PC-3 (cell line): ENCODE results near the gene TMEM107. TPM values are rescaled to one million over a fixed set of nuclear protein-coding genes. Genes with fewer than 3 reads are reported as not detected.

Experiments
- ATAC-seq: fragments of 200-7000 bp; cut with Tn5 transposase; 2 replicates; pipeline ENCODE4 v1.9.1; 2020; ENCODE audit warnings: mild to moderate bottlenecking, moderate library complexity
- BruUV-seq: library from RNA; stranded (reverse); fragments of 400-500 nt; replicated peaks from 2 replicates; lab custom pipeline; 2021; lab: Mats Ljungman, UMichigan
- CTCF ChIA-PET: fragments of 300-600 bp; sonication (Branson Sonifier 250); formaldehyde crosslinking; loops from one replicate; lab custom pipeline; 2022; ENCODE audit warnings: antibody characterized with exemption; lab: Charles Lee
- POLR2A ChIA-PET: fragments of 300-600 bp; sonication (Branson Sonifier 250); formaldehyde crosslinking; loops from one replicate; lab custom pipeline; 2022; ENCODE audit warnings: antibody characterized with exemption; ENCODE audit not compliant: unreplicated experiment; lab: Charles Lee
- DNase-seq: peaks from one replicate; pipeline ENCODE4 v3.0.0-alpha.2; 2015
- H2AFZ ChIP-seq: fragments of 300-600 bp; sonication (generic); 2 replicates; pipeline ENCODE4 v1.6.0; 2016; ENCODE audit warnings: antibody characterized with exemption, low read length
- H3F3A ChIP-seq: fragments of 300-600 bp; sonication (generic); one replicate; pipeline ENCODE4 v1.6.0; 2017; ENCODE audit warnings: antibody characterized with exemption, low read length, control low read depth, mild to moderate bottlenecking; ENCODE audit not compliant: unreplicated experiment
- H3K27ac ChIP-seq: fragments of 300-600 bp; sonication (generic); 2 replicates; pipeline ENCODE4 v1.5.1; 2016; ENCODE audit warnings: mild to moderate bottlenecking, low read length
- H3K27me3 ChIP-seq: fragments of 300-600 bp; sonication (generic); 2 replicates; pipeline ENCODE4 v1.6.1; 2016; ENCODE audit warnings: low read length, mixed read lengths
- H3K36me3 ChIP-seq: fragments of 300-600 bp; sonication (generic); 2 replicates; pipeline ENCODE4 v1.6.1; 2016; ENCODE audit warnings: low read depth, mixed run types, low read length, mixed read lengths
- H3K4me1 ChIP-seq: fragments of 300-600 bp; sonication (generic); 2 replicates; pipeline ENCODE4 v1.5.1; 2016; ENCODE audit warnings: low read length; ENCODE audit not compliant: insufficient read depth
- H3K4me2 ChIP-seq: fragments of 300-600 bp; sonication (generic); 2 replicates; pipeline ENCODE4 v1.6.0; 2016; ENCODE audit warnings: low read length
- H3K4me3 ChIP-seq: fragments of 300-600 bp; sonication (generic); 2 replicates; pipeline ENCODE4 v1.5.1; 2016; ENCODE audit warnings: mild to moderate bottlenecking, low read length, mixed read lengths
- H3K79me2 ChIP-seq: fragments of 300-600 bp; sonication (generic); 2 replicates; pipeline ENCODE4 v1.6.1; 2017; ENCODE audit warnings: low read length, mixed read lengths
- H3K9ac ChIP-seq: fragments of 300-600 bp; sonication (generic); 2 replicates; pipeline ENCODE4 v1.6.0; 2016; ENCODE audit warnings: mild to moderate bottlenecking, low read length
- H3K9me2 ChIP-seq: fragments of 300-600 bp; sonication (generic); replicated peaks from 2 replicates; pipeline ENCODE4 v1.6.1; 2016; ENCODE audit warnings: mixed run types, low read length, mixed read lengths
- H3K9me3 ChIP-seq: fragments of 300-600 bp; sonication (generic); 2 replicates; pipeline ENCODE4 v1.6.1; 2016; ENCODE audit warnings: low read length, mixed read lengths
- H4K20me1 ChIP-seq: fragments of 300-600 bp; sonication (generic); 2 replicates; pipeline ENCODE4 v1.6.1; 2016; ENCODE audit warnings: low read length, mixed read lengths
- EZH2 ChIP-seq: fragments of 300-600 bp; sonication (generic); IDR thresholded peaks from one replicate; pipeline ENCODE4 v1.6.1; 2017; ENCODE audit warnings: antibody characterized with exemption, mild to moderate bottlenecking, low read length; ENCODE audit not compliant: unreplicated experiment
- EZH2phosphoT487 ChIP-seq: fragments of 300-600 bp; sonication (generic); IDR thresholded peaks from 2 replicates; pipeline ENCODE4 v1.6.1; 2018; ENCODE audit warnings: mild to moderate bottlenecking, antibody characterized with exemption, low read length, borderline replicate concordance
- intact Hi-C: fragments of 100-400 bp; cut with micrococcal nuclease; formaldehyde crosslinking; loops from 2 replicates; pipeline ENCODE4 v1.9.0; 2023
- total RNA-seq: library from RNA; depleted of rRNA; stranded (reverse); fragments of >200 nt; gene quantifications from 2 replicates; pipeline ENCODE4 v1.2.3, GENCODE V29; 2014
- TF ChIP-seq, protein P1 (sequence below): fragments of 300-600 bp; sonication (generic); conservative IDR thresholded peaks from 2 replicates; pipeline ENCODE4 v1.5.1; 2017; ENCODE audit warnings: antibody characterized with exemption, low read depth, mild to moderate bottlenecking, low read length

Gene TMEM107
- total RNA-seq, 1 experiment from 2014 or later, result 19.0 TPM

DNA sequence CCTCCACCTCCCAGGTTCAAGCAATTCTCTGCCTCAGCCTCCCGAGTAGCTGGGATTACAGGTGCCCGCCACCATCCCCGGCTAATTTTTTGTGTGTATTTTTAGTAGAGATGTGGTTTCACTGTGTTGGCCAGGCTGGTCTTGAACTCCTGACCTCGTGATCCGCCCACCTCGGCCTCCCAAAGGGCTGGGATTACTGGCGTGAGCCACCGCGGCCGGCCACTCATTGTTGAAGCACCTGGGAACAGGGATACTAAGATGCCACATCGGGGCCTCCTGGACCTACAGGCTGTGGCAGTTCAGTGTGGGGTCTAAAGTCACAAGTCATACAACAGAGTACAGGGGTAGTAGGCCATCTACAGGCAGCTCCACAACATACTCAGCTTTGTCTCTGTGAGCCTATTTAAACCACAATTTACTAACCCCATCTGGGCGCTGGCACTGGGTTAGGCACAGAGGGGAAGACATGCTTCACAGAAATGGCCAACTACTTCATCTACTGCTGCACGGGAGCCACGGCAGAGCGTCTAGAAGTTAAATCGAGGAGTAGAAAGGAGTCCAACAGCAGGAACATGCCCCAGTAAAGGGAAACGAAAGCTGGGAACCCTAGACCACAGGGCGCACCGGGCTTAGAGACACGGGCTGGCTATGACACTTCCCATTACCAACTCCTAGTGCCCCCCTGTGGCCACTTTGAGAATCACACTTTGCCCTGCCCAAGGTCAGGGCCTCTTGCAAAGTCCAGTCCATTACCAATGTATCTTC lies 17.7 kb downstream of the TMEM107 start:
- no TSS peak for BruUV-seq

DNA sequence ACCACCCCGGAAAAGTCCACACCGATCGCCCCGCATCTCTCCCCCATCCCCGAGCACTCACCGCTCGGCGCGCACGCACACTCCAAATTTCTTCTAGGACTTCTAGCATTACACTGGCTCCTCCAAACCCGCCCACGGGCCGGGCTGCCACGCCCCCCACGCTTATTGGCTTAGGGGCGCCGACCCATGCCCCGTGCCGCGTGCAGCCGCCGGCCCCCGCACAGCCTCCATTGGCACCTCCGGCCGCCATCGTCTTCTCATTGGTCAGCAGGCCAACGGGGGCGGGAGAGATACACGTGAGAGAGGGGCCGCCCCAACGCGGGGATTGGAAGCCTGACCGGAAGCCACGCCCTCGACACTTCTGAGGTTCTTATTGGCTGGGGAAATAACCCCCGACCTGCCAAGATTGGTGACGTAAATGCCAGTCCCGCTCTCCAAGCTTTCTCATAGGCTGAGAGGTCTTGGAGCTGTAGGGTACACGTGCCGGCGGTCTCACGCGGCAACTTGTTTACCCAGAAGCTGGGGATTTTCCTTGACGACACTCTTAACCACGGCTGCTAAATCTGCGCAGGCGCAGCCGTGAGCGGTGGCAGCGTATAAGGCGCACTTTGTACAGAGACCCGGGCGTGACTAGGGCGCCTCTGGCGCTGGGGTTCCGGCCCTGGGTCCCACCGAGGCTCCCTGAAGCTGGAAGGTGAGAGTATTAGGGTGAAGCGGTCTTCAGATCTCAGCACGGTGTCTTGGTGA lies 19.8 kb downstream of the TMEM107 start:
- peak overlapping the region; percentile 88 for H3K9ac ChIP-seq
- DNase-seq (peak; percentile 99), ATAC-seq (peak; percentile 65)
- no peaks in the 10 kb centered on the region for H3K9me2 ChIP-seq
- H3K27ac ChIP-seq, result peak overlapping the region; percentile 77
- intact Hi-C loops, result loop anchor here (1.0 kb wide), 2 partner anchors 18 to 36 kb away; no protein-coding TSS in a partner anchor
- peak overlapping the region; percentile 90 for H3K4me2 ChIP-seq
- BruUV-seq, result no TSS peak
- peak overlapping the region; percentile 68 for H2AFZ ChIP-seq
- no peaks in the 10 kb centered on the region for H3K27me3 ChIP-seq
- H3K4me1 ChIP-seq, result peaks cover 42% of the 10 kb centered on the region
- TF ChIP-seq EZH2phosphoT487, result no peak
- TF ChIP-seq, protein P1, sequence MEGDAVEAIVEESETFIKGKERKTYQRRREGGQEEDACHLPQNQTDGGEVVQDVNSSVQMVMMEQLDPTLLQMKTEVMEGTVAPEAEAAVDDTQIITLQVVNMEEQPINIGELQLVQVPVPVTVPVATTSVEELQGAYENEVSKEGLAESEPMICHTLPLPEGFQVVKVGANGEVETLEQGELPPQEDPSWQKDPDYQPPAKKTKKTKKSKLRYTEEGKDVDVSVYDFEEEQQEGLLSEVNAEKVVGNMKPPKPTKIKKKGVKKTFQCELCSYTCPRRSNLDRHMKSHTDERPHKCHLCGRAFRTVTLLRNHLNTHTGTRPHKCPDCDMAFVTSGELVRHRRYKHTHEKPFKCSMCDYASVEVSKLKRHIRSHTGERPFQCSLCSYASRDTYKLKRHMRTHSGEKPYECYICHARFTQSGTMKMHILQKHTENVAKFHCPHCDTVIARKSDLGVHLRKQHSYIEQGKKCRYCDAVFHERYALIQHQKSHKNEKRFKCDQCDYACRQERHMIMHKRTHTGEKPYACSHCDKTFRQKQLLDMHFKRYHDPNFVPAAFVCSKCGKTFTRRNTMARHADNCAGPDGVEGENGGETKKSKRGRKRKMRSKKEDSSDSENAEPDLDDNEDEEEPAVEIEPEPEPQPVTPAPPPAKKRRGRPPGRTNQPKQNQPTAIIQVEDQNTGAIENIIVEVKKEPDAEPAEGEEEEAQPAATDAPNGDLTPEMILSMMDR, result no peak
- peaks cover 36% of the 10 kb centered on the region for H3K79me2 ChIP-seq
- CTCF ChIA-PET, result no interaction called here
- H3K9me3 ChIP-seq, result no peaks in the 10 kb centered on the region
- POLR2A ChIA-PET, result interaction anchor here (0.6 to 1.0 kb wide), 2 partner anchors 17 to 273 kb away, joined by 3 to 5 read pairs; no protein-coding TSS in a partner anchor
- peak overlapping the region; percentile 93 for H3K4me3 ChIP-seq
- H4K20me1 ChIP-seq, result peaks cover 12% of the 10 kb centered on the region; the same call in 1 of the 2 replicates
- no peaks in the 10 kb centered on the region for H3F3A ChIP-seq
- no peaks in the 10 kb centered on the region; the same call in 1 of the 2 replicates for H3K36me3 ChIP-seq

More for the DNA sequence above, 17.7 kb downstream of the TMEM107 start:
- no peak overlapping the region for H3K4me2 ChIP-seq
- H3K27ac ChIP-seq, result no peak overlapping the region
- peaks cover 15% of the 10 kb centered on the region; the same call in 1 of the 2 replicates for H4K20me1 ChIP-seq
- H3K4me3 ChIP-seq, result no peak overlapping the region
- ATAC-seq (peak; percentile 17; the same call in 1 of the 2 replicates), DNase-seq (peak; percentile 88)
- H3K36me3 ChIP-seq, result no peaks in the 10 kb centered on the region; the same call in 1 of the 2 replicates
- ChIA-PET POLR2A (no interaction called here), CTCF (interaction anchor here (0.6 kb wide), 1 partner anchor 61 kb away, joined by 4 read pairs; no protein-coding TSS in a partner anchor)
- no peaks in the 10 kb centered on the region for H3K9me3 ChIP-seq
- no peak overlapping the region for H2AFZ ChIP-seq
- H3K27me3 ChIP-seq, result no peaks in the 10 kb centered on the region
- H3K4me1 ChIP-seq, result peaks cover 41% of the 10 kb centered on the region
- H3K79me2 ChIP-seq, result peaks cover 42% of the 10 kb centered on the region
- no peak overlapping the region for H3K9ac ChIP-seq
- H3K9me2 ChIP-seq, result no peaks in the 10 kb centered on the region
- H3F3A ChIP-seq, result no peaks in the 10 kb centered on the region
- intact Hi-C loops, result no loop called here
- TF ChIP-seq EZH2, result no peak
- TF ChIP-seq, protein P1, result peak; percentile 73
- TF ChIP-seq EZH2phosphoT487, result no peak
